Fibroblast of lung (primary cell): Measurements from ENCODE around the gene PTPRE. TPM values are rescaled to one million over a fixed set of nuclear protein-coding genes. Genes with fewer than 3 reads are reported as not detected.

ENCODE experiments used
- DNase-seq, 2 donors: peaks; one replicate each; pipeline versions ENCODE4 v3.0.0 to v3.0.0-alpha.2; 2010; ENCODE audit warnings: low read depth in 2 of 2
- H2AFZ ChIP-seq: 2 replicates; pipeline ENCODE4 v1.5.1; 2012; ENCODE audit warnings: low read length, control low read depth, inconsistent platforms
- H3K27ac ChIP-seq: 2 replicates; pipeline ENCODE4 v1.5.1; 2011; ENCODE audit warnings: low read length, control low read depth; ENCODE audit not compliant: insufficient read depth
- H3K27me3 ChIP-seq: 2 replicates; pipeline ENCODE4 v1.5.1; 2011; ENCODE audit warnings: mild to moderate bottlenecking, low read length; ENCODE audit not compliant: control insufficient read depth, insufficient read depth
- H3K36me3 ChIP-seq: 2 replicates; pipeline ENCODE4 v1.5.1; 2011; ENCODE audit warnings: low read length; ENCODE audit not compliant: control insufficient read depth, insufficient read depth
- H3K4me1 ChIP-seq: 2 replicates; pipeline ENCODE4 v1.5.1; 2011; ENCODE audit warnings: low read length; ENCODE audit not compliant: control insufficient read depth, insufficient read depth; ENCODE audit errors: extremely low read depth
- H3K4me2 ChIP-seq: 2 replicates; pipeline ENCODE4 v1.5.1; 2011; ENCODE audit warnings: low read length, control low read depth; ENCODE audit not compliant: insufficient read depth; ENCODE audit errors: extremely low read depth
- H3K4me3 ChIP-seq, 4 experiments: fragments of 200-600 bp in 1 of 4; sonication (generic) in 1 of 4; replicated peaks in 1 of 4; 2 replicates each; pipeline ENCODE4 v1.5.1; 2011 to 2016; ENCODE audit warnings: low read length in 4 of 4, low read depth in 3 of 4, mild to moderate bottlenecking in 3 of 4, control low read depth in 2 of 4, inconsistent platforms in 1 of 4, mixed read lengths in 1 of 4; ENCODE audit not compliant: insufficient read depth in 1 of 4; ENCODE audit errors: control extremely low read depth in 1 of 4
- H3K79me2 ChIP-seq: 2 replicates; pipeline ENCODE4 v1.5.1; 2012; ENCODE audit warnings: mild to moderate bottlenecking, low read length, inconsistent platforms; ENCODE audit not compliant: control insufficient read depth, insufficient read depth
- H3K9ac ChIP-seq: 2 replicates; pipeline ENCODE4 v1.5.1; 2011; ENCODE audit warnings: mild to moderate bottlenecking, low read length, control low read depth; ENCODE audit not compliant: insufficient read depth
- H3K9me3 ChIP-seq: 2 replicates; pipeline ENCODE4 v1.5.1; 2012; ENCODE audit warnings: low read depth, low read length; ENCODE audit not compliant: control insufficient read depth, insufficient read depth
- H4K20me1 ChIP-seq: 2 replicates; pipeline ENCODE4 v1.5.1; 2011; ENCODE audit warnings: low read length; ENCODE audit not compliant: control insufficient read depth, insufficient read depth; ENCODE audit errors: extremely low read depth
- EZH2 ChIP-seq: IDR thresholded peaks from 2 replicates; pipeline ENCODE4 v1.5.1; 2012; ENCODE audit warnings: low read length, control low read depth, mild to moderate bottlenecking; ENCODE audit errors: missing control alignments
- polyA plus RNA-seq, 2 donors: library from polyadenylated mRNA; depleted of rRNA in 1 of 2; stranded (reverse) in 1 of 2; unstranded in 1 of 2; fragments of >200 nt; gene quantifications; 2 replicates each; pipeline ENCODE4 v1.2.1, GENCODE V29; 2011 to 2012; ENCODE audit warnings: missing spikeins in 1 of 2
- total RNA-seq: library from RNA; depleted of rRNA; stranded (reverse); fragments of >200 nt; gene quantifications from 2 replicates; pipeline ENCODE4 v1.2.1, GENCODE V29; 2014
- TF ChIP-seq, protein P1 (sequence below), 2 donors: IDR thresholded peaks in 1 of 2; conservative IDR thresholded peaks in 1 of 2; 1 replicate in 1 of 2; 2 replicates in 1 of 2; pipeline ENCODE4 v1.5.1; 2011 to 2012; ENCODE audit warnings: low read length in 2 of 2, control low read depth in 1 of 2, inconsistent platforms in 1 of 2, low read depth in 1 of 2, mild to moderate bottlenecking in 1 of 2

The PTPRE gene
- total and polyA plus RNA-seq, 2 donors (not counting 1 experiment from before 2014, with no cell fraction given): 0.75 to 1.8 TPM

DNA sequence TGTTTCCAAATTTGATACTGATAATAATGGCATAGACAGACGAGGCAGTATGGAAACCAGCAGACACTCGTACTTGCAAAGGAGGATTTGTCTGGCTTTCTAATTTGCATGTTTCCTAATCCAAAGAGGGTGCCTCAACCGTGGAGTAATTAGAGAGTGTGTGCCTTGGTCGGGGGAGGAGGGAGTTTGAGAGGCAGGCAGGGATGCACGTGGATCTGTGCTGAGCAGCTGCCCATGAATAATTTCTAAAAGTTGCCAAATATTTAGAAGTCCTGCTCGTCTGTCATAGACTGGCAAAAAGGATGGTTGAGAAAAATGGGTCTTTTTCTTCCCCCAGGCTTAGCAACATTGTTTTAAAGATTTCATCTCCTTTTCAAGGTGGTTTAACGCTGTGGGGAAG, 69.4 kb downstream of the PTPRE start:
- Histone ChIP-seq H3K4me1 (no peaks in the 10 kb centered on the region), H2AFZ (no peak overlapping the region)

DNA sequence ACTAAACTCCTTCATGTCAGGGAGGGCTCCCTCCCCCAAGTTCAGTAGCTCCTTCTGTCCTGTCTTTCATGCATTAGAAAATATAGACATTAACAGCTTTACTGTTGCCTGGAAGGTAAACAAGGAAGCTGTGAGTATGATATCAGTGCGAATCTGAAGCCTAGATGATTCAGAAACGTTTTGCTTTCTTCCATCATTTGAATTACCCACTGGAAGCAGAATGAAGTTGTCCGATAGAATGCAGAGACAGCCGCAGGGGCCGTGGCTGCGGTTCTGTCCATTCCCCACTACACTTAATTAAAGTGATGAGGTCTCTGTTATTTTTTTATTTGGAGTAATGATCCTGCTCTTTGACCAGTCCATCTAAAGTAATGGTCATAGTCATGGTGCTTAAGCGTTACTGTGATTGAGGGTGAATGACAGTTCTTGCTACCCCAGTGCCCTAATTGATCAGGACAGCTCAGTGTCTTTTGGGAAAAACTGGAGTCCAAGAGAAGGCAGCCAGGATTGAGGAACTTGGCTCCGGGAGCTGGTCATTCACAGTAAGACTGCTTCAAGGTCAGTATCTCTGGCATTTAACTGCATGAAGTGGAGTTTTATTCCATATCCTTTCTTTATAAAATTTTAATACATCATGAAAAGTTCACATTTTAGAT, 69.9 kb downstream of the PTPRE start:
- H3K27ac ChIP-seq: no peak overlapping the region

More for the DNA sequence above, 69.4 kb downstream of the PTPRE start:
- TF ChIP-seq, protein P1, sequence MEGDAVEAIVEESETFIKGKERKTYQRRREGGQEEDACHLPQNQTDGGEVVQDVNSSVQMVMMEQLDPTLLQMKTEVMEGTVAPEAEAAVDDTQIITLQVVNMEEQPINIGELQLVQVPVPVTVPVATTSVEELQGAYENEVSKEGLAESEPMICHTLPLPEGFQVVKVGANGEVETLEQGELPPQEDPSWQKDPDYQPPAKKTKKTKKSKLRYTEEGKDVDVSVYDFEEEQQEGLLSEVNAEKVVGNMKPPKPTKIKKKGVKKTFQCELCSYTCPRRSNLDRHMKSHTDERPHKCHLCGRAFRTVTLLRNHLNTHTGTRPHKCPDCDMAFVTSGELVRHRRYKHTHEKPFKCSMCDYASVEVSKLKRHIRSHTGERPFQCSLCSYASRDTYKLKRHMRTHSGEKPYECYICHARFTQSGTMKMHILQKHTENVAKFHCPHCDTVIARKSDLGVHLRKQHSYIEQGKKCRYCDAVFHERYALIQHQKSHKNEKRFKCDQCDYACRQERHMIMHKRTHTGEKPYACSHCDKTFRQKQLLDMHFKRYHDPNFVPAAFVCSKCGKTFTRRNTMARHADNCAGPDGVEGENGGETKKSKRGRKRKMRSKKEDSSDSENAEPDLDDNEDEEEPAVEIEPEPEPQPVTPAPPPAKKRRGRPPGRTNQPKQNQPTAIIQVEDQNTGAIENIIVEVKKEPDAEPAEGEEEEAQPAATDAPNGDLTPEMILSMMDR (conservative IDR thresholded peaks at IDR 0.05 in 1 of 2, IDR thresholded peaks at IDR 0.05 in 1 of 2; ENCODE audit: low read depth in 1 of 2, low read length in 2 of 2): no peak
- TF ChIP-seq EZH2: no peak
- no peak overlapping the region for H3K4me2 ChIP-seq
- no peaks in the 10 kb centered on the region for H3K36me3 ChIP-seq
- H4K20me1 ChIP-seq: no peaks in the 10 kb centered on the region
- no peaks in the 10 kb centered on the region for H3K27me3 ChIP-seq
- no peaks in the 10 kb centered on the region for H3K79me2 ChIP-seq
- H3K27ac ChIP-seq: no peak overlapping the region
- H3K4me3 ChIP-seq: no peak overlapping the region
- no peaks in the 10 kb centered on the region for H3K9me3 ChIP-seq
- no peak overlapping the region for H3K9ac ChIP-seq
- DNase-seq: peak in 1 of 2 donors; percentile 49

DNA sequence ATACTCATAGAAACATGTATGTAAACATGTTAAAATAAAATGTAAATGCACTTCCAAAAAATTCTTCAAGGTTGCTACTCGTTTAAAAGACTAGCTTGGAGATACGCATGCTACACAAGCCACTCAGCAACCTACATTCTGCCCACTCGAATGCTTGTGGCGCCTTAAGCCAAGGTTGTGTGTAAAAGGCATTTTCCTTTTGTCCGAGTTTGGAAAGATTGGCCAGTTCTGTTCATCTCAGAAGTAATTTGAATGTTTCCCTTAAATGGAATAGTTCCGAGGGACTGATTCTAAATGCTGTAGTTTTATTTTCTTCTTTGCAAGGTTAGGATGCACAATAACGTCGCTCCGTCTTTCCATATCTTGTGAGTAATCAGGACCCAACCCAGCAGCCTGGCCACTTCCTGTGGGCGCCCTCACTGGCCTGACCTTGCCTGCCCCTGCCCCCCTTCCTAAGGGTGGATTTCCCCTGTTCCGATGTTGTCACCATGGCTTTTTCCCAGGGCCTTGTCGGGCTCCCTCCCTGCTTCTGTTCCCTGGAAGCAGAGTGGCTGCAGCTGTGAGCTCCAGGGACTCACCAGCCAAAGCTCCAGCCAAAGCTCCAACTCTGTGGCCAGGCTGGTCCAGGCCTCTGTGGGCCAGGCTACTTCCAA, 70.6 kb downstream of the PTPRE start:
- H3K9ac ChIP-seq: peak overlapping the region; percentile 32
- no peaks in the 10 kb centered on the region for H3K36me3 ChIP-seq
- no peaks in the 10 kb centered on the region for H3K9me3 ChIP-seq
- peak overlapping the region in 2 of 4 experiments; percentile 7 to 33 for H3K4me3 ChIP-seq
- no peaks in the 10 kb centered on the region for H3K79me2 ChIP-seq
- no peaks in the 10 kb centered on the region for H3K4me1 ChIP-seq
- H3K27ac ChIP-seq: peak overlapping the region; percentile 38
- no peaks in the 10 kb centered on the region for H4K20me1 ChIP-seq
- peak overlapping the region; percentile 75 for H3K4me2 ChIP-seq
- TF ChIP-seq, protein P1 (conservative IDR thresholded peaks at IDR 0.05 in 1 of 2, IDR thresholded peaks at IDR 0.05 in 1 of 2; ENCODE audit: low read depth in 1 of 2, low read length in 2 of 2): peak in 1 of 2 donors; percentile 5
- TF ChIP-seq EZH2: no peak
- DNase-seq: peak; percentile 80 to 86
- peak overlapping the region; percentile 37 for H2AFZ ChIP-seq
- H3K27me3 ChIP-seq: no peaks in the 10 kb centered on the region

More for the DNA sequence above, 69.9 kb downstream of the PTPRE start:
- Histone ChIP-seq H3K4me3 (peak overlapping the region in 1 of 4 experiments; percentile 33), H3K9me3 (no peaks in the 10 kb centered on the region), H3K4me1 (no peaks in the 10 kb centered on the region), H3K9ac (no peak overlapping the region), H3K79me2 (no peaks in the 10 kb centered on the region), H4K20me1 (no peaks in the 10 kb centered on the region), H3K36me3 (no peaks in the 10 kb centered on the region), H3K27me3 (no peaks in the 10 kb centered on the region), H2AFZ (no peak overlapping the region), H3K4me2 (no peak overlapping the region)
- no peak for TF ChIP-seq EZH2
- TF ChIP-seq, protein P1 (conservative IDR thresholded peaks at IDR 0.05 in 1 of 2, IDR thresholded peaks at IDR 0.05 in 1 of 2; ENCODE audit: low read depth in 1 of 2, low read length in 2 of 2): no peak
- DNase-seq: peak in 1 of 2 donors; percentile 75
